Lower lobe of right lung (tissue), 2 donors: ENCODE measurements around the gene GAS2. TPM values are rescaled to one million over a fixed set of nuclear protein-coding genes. Genes with fewer than 3 reads are reported as not detected.

Source experiments
- ATAC-seq, 2 donors: fragments of 200-7000 bp; cut with Tn5 transposase; one replicate each; pipeline ENCODE4 v1.9.1; 2020 to 2022; ENCODE audit warnings: mild to moderate bottlenecking in 2 of 2, moderate library complexity in 2 of 2
- DNase-seq: peaks from one replicate; pipeline ENCODE4 v3.0.0-alpha.2; 2020
- H3K27ac ChIP-seq: fragments of 200-600 bp; one replicate; pipeline ENCODE4 v1.8.0; 2022
- H3K27me3 ChIP-seq: fragments of 200-600 bp; one replicate; pipeline ENCODE4 v1.8.0; 2022; ENCODE audit warnings: low read depth
- H3K36me3 ChIP-seq: fragments of 200-600 bp; one replicate; pipeline ENCODE4 v1.8.0; 2022; ENCODE audit warnings: mild to moderate bottlenecking
- H3K4me1 ChIP-seq: fragments of 200-600 bp; one replicate; pipeline ENCODE4 v1.8.0; 2022
- H3K4me3 ChIP-seq: fragments of 200-600 bp; one replicate; pipeline ENCODE4 v1.8.0; 2022; ENCODE audit warnings: mild to moderate bottlenecking
- H3K9me3 ChIP-seq: fragments of 200-600 bp; one replicate; pipeline ENCODE4 v1.8.0; 2022
- CTCF ChIP-seq: fragments of 200-600 bp; IDR thresholded peaks from one replicate; pipeline ENCODE4 v1.8.0; 2022; ENCODE audit warnings: antibody characterized with exemption, mild to moderate bottlenecking
- intact Hi-C: fragments of 100-400 bp; cut with DNase I; formaldehyde crosslinking; loops from one replicate; pipeline ENCODE4 v1.11.0; 2022
- total RNA-seq: library from RNA; stranded (reverse); fragmentation: NEBNext Ultra II Directional; extraction: Animal tissue kit (Norgen Biotek cat#: 25700); gene quantifications from one replicate; pipeline ENCODE4 v1.2.1, GENCODE V29; 2021
- donor health status: DM: no; HTN: yes; CAD: no; lungs with severe emphysema.

GAS2 gene
- total RNA-seq, 1 donor from 2014 or later = 2.6 TPM

- H3K4me3 ChIP-seq = no peak overlapping the region
- H3K4me1 ChIP-seq = peaks cover 18% of the 10 kb centered on the region
- no peak overlapping the region for H3K27ac ChIP-seq
- TF ChIP-seq CTCF = no peak
- DNase-seq = no peak
- H3K36me3 ChIP-seq = no peaks in the 10 kb centered on the region
- intact Hi-C loops = no loop called here
- H3K27me3 ChIP-seq = no peaks in the 10 kb centered on the region
- no peak for ATAC-seq
- no peaks in the 10 kb centered on the region for H3K9me3 ChIP-seq
Measured at GRCh38 chr11:22627421-22627820, 39.0 kb upstream of the GAS2 start.

- H3K27me3 ChIP-seq = no peaks in the 10 kb centered on the region
- TF ChIP-seq CTCF = no peak
- H3K27ac ChIP-seq = no peak overlapping the region
- no peak overlapping the region for H3K4me3 ChIP-seq
- DNase-seq (no peak), ATAC-seq (no peak)
- no peaks in the 10 kb centered on the region for H3K9me3 ChIP-seq
- no peaks in the 10 kb centered on the region for H3K4me1 ChIP-seq
- no peaks in the 10 kb centered on the region for H3K36me3 ChIP-seq
- intact Hi-C loops = no loop called here
Measured at GRCh38 chr11:22633354-22633902, 33.0 kb upstream of the GAS2 start.

- Histone ChIP-seq H3K4me1 (no peaks in the 10 kb centered on the region), H3K9me3 (no peaks in the 10 kb centered on the region), H3K27ac (no peak overlapping the region), H3K36me3 (no peaks in the 10 kb centered on the region), H3K27me3 (no peaks in the 10 kb centered on the region), H3K4me3 (no peak overlapping the region)
- TF ChIP-seq CTCF = no peak
- intact Hi-C loops = no loop called here
- no peak for DNase-seq
- no peak for ATAC-seq
Measured at GRCh38 chr11:22634897-22635629, 31.3 kb upstream of the GAS2 start.

- H3K4me3 ChIP-seq = no peak overlapping the region
- no peak overlapping the region for H3K27ac ChIP-seq
- no peaks in the 10 kb centered on the region for H3K4me1 ChIP-seq
- H3K27me3 ChIP-seq = no peaks in the 10 kb centered on the region
- H3K36me3 ChIP-seq = no peaks in the 10 kb centered on the region
- no peak for TF ChIP-seq CTCF
- intact Hi-C loops = no loop called here
- ATAC-seq (peak in 1 of 2 donors; percentile 7), DNase-seq (no peak)
- no peaks in the 10 kb centered on the region for H3K9me3 ChIP-seq
Measured at GRCh38 chr11:22635689-22636088, 30.7 kb upstream of the GAS2 start.

GRCh38 chr11:22640862-22641261, 25.5 kb upstream of the GAS2 start:
- Histone ChIP-seq H3K4me3 (no peak overlapping the region), H3K27ac (no peak overlapping the region), H3K36me3 (no peaks in the 10 kb centered on the region), H3K27me3 (no peaks in the 10 kb centered on the region), H3K4me1 (no peaks in the 10 kb centered on the region), H3K9me3 (no peaks in the 10 kb centered on the region)
- intact Hi-C loops = no loop called here
- ATAC-seq (no peak), DNase-seq (no peak)
- TF ChIP-seq CTCF = no peak
